Adrenal gland (tissue), 12 donors: ENCODE results near the gene MARCHF3. TPM values are rescaled to one million over a fixed set of nuclear protein-coding genes. Genes with fewer than 3 reads are reported as not detected.
"Not testable (repeated sequence)": the region's sequence is repeated elsewhere in the genome, so short reads cannot be mapped to it uniquely, and the experiment has no call there.

Source experiments
- DNase-seq, 7 donors: peaks; one replicate each; pipeline ENCODE4 v3.0.0-alpha.2; 2019 to 2020
- H3K27ac ChIP-seq, 5 donors: fragments of 200-600 bp; sonication (generic) in 4 of 5; 1 replicate in 3 of 5; 2 replicates in 2 of 5; pipeline versions ENCODE4 v1.5.1 to v1.8.0; 2016 to 2020; ENCODE audit warnings: mild to moderate bottlenecking in 1 of 5
- H3K27me3 ChIP-seq: fragments of 200-600 bp; 2 replicates; pipeline ENCODE4 v1.8.0; 2021
- H3K36me3 ChIP-seq, 2 donors: fragments of 200-600 bp; replicated peaks in 1 of 2; 1 replicate in 1 of 2; 2 replicates in 1 of 2; pipeline versions ENCODE4 v1.5.1 to v1.8.0; 2018 to 2022
- H3K4me1 ChIP-seq, 2 donors: fragments of 200-600 bp; replicated peaks in 1 of 2; 1 replicate in 1 of 2; 2 replicates in 1 of 2; pipeline versions ENCODE4 v1.5.1 to v1.8.0; 2018 to 2021
- H3K4me3 ChIP-seq, 4 donors: fragments of 200-600 bp; sonication (generic) in 3 of 4; one replicate each; pipeline ENCODE4 v1.5.1; 2016 to 2018
- H3K9me3 ChIP-seq, 3 donors: fragments of 200-600 bp; sonication (generic) in 1 of 3; replicated peaks in 1 of 3; 1 replicate in 2 of 3; 2 replicates in 1 of 3; pipeline versions ENCODE4 v1.5.1 to v1.8.0; 2016 to 2021
- CTCF ChIP-seq, 6 experiments: fragments of 450-650 bp in 4 of 6; fragments of 200-600 bp in 2 of 6; sonication (generic) in 1 of 6; IDR thresholded peaks; 1 replicate in 5 of 6; 2 replicates in 1 of 6; pipeline versions ENCODE4 v1.5.1 to v1.8.0; 2016 to 2021; ENCODE audit warnings: antibody characterized with exemption in 6 of 6, mild to moderate bottlenecking in 2 of 6, moderate library complexity in 1 of 6
- POLR2A ChIP-seq, 2 donors: fragments of 450-650 bp; IDR thresholded peaks; one replicate each; pipeline ENCODE4 v1.6.1; 2017; ENCODE audit warnings: antibody characterized with exemption in 2 of 2, mild to moderate bottlenecking in 2 of 2, moderate library complexity in 1 of 2
- whole genome bisulfite sequencing, 4 donors: extraction: QIAGEN DNeasy Blood & Tissue Kit in 2 of 4; methylation state at CpG; one replicate each; pipeline versions ENCODE4 v1.1.5 to v1.1.7; 2013 to 2017; 5-methylcytosine and 5-hydroxymethylcytosine counted together
- intact Hi-C, 2 donors: fragments of 100-400 bp; cut with DNase I; formaldehyde crosslinking; loops; one replicate each; pipeline versions ENCODE4 v1.14.1 to v1.15.0; 2022 to 2023
- polyA plus RNA-seq, 3 donors: library from polyadenylated mRNA; stranded (reverse); fragments of 200-250 nt in 2 of 3; fragments of 350-450 nt in 1 of 3; fragmentation: Illumina TruSeq in 1 of 3; extraction: RNeasy Lipid Tissue Mini Kit (QIAGEN cat#74804) in 1 of 3; gene quantifications; one replicate each; pipeline ENCODE4 v1.2.3, GENCODE V29; 2013 to 2014
- total RNA-seq, 9 donors: library from RNA; depleted of rRNA in 4 of 9; stranded (reverse); fragments of >200 nt in 4 of 9; fragments of 120-200 nt in 1 of 9; fragmentation: NEBNext Ultra II Directional in 1 of 9; extraction: Animal tissue kit (Norgen Biotek cat#: 25700) in 1 of 9; gene quantifications; one replicate each; pipeline versions ENCODE4 v1.1.0 to v1.2.4, GENCODE V29; 2013 to 2023
- donor health status: healthy with polysubstance abuse.
- donor health status: Bipolar disorder and iron deficiency.
- donor health status: DM: yes; HTN: yes; CAD: no.
- donor health status: DM: no; HTN: no; CAD: no.
- donor health status: DM: no; HTN: no; CAD: no.
- donor health status: DM: yes; HTN: yes; CAD: no.

Gene MARCHF3
- total and polyA plus RNA-seq, 12 donors = 3.9 to 48.9 (median 12.2) TPM

GRCh38 chr5:126948011-126948355 lies 82.4 kb downstream of the MARCHF3 start:
- TF ChIP-seq POLR2A (IDR thresholded peaks at IDR 0.05) = no peak
- no peak for TF ChIP-seq CTCF (IDR thresholded peaks at IDR 0.05)
- H3K4me1 ChIP-seq = no peaks in the 10 kb centered on the region
- DNase-seq = no peak
- WGBS, 4 donors = 88 to 96% (median 93%) methylated on average over 3 of the region's 3 CpGs
- H3K27me3 ChIP-seq = no peaks in the 10 kb centered on the region
- peaks cover 0 to 3% (median 0%) of the 10 kb centered on the region in 3 donors for H3K9me3 ChIP-seq
- no peak overlapping the region for H3K27ac ChIP-seq
- H3K36me3 ChIP-seq = no peaks in the 10 kb centered on the region
- H3K4me3 ChIP-seq = no peak overlapping the region
- intact Hi-C loops = no loop called here

GRCh38 chr5:126947146-126948010 lies 83.0 kb downstream of the MARCHF3 start:
- 65 to 71% (median 70%) methylated on average over 5 of the region's 5 CpGs for WGBS, 4 donors

GRCh38 chr5:126942908-126943307 lies 87.5 kb downstream of the MARCHF3 start:
- DNase-seq, intact Hi-C loops, H3K36me3 ChIP-seq, H3K4me1 ChIP-seq, H3K4me3 ChIP-seq, H3K27ac ChIP-seq, H3K9me3 ChIP-seq, H3K27me3 ChIP-seq: not testable (repeated sequence)
- WGBS, 4 donors = 88 to 97% (median 92%) methylated on average over 3 to 4 of the region's 4 CpGs

More at GRCh38 chr5:126947146-126948010, 83.0 kb downstream of the MARCHF3 start:
- Histone ChIP-seq H3K4me1 (no peaks in the 10 kb centered on the region), H3K9me3 (no peaks in the 10 kb centered on the region), H3K4me3 (no peak overlapping the region), H3K36me3 (no peaks in the 10 kb centered on the region), H3K27me3 (no peaks in the 10 kb centered on the region), H3K27ac (no peak overlapping the region)
- no peak for DNase-seq
- intact Hi-C loops = no loop called here
- TF ChIP-seq POLR2A (IDR thresholded peaks at IDR 0.05) (no peak), CTCF (IDR thresholded peaks at IDR 0.05) (no peak)

GRCh38 chr5:126941403-126941802 lies 89.0 kb downstream of the MARCHF3 start:
- H3K9me3 ChIP-seq = no peaks in the 10 kb centered on the region
- TF ChIP-seq POLR2A (IDR thresholded peaks at IDR 0.05) (no peak), CTCF (IDR thresholded peaks at IDR 0.05) (no peak)
- peaks cover 0 to 5% of the 10 kb centered on the region in 2 donors for H3K4me1 ChIP-seq
- H3K4me3 ChIP-seq = no peak overlapping the region
- no peaks in the 10 kb centered on the region for H3K36me3 ChIP-seq
- H3K27me3 ChIP-seq = no peaks in the 10 kb centered on the region
- H3K27ac ChIP-seq = no peak overlapping the region
- WGBS, 4 donors = 93 to 100% (median 95%) methylated on average over 1 of the region's 1 CpG
- no peak for DNase-seq
- intact Hi-C loops = no loop called here

- Histone ChIP-seq H3K27me3 (no peaks in the 10 kb centered on the region), H3K9me3 (no peaks in the 10 kb centered on the region), H3K4me1 (peaks cover 0 to 5% of the 10 kb centered on the region in 2 donors), H3K4me3 (no peak overlapping the region), H3K27ac (no peak overlapping the region), H3K36me3 (no peaks in the 10 kb centered on the region)
- DNase-seq = no peak
- intact Hi-C loops = no loop called here
- TF ChIP-seq CTCF (IDR thresholded peaks at IDR 0.05) = no peak
- TF ChIP-seq POLR2A (IDR thresholded peaks at IDR 0.05) = no peak
- WGBS, 4 donors = 87 to 93% (median 90%) methylated on average over 5 of the region's 5 CpGs
Observed at GRCh38 chr5:126939887-126940286, 90.5 kb downstream of the MARCHF3 start.
